COLO668 (cell line): Measurements from ENCODE around the gene DPH6.
"Not testable (repeated sequence)": the region's sequence is repeated elsewhere in the genome, so short reads cannot be mapped to it uniquely, and the experiment has no call there.

Experiments
- DNase-seq: peaks from one replicate; lab custom pipeline; 2025; ENCODE audit not compliant: unreplicated experiment; lab: John Stamatoyannopoulos, UW

The DPH6 gene

DNA sequence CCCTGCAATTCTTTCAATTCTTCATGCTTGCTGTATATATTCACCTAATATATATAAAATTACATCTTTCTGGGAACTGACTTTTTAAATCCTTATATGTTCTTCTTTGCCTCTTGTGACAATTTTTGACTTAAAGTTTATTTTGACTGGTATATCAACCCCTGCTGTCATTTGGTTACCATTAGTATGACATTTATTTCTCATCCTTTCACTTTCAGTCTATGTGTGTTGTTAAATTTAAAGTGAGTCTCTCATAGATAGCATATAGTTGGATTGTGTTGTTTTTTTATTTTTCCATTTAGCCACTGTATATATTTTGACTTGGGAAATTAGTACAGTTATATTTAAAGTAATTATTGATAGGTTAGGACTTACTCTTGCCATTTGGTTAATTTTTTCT is 194.9 kb downstream of the DPH6 start:
- DNase-seq = no peak

DNA sequence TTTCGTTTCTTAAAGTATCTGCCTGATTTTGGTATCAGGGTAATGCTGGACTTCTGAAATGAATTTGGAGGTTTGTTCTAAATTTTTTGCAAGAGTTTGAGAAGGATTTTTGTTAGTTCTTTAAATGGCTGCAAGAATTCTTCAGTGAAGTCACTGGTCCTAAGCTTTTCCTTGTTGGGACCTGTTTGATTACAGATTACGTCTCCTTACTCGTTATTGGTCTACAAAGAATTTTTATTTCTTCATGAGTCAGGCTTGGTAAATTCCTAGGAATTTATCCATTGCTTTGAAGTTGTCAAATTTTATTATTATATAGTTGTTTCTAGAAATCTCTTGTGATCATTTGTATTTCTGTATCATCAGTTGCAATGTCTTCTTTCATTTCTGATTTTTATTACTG is 196.0 kb downstream of the DPH6 start:
- no peak for DNase-seq

DNA sequence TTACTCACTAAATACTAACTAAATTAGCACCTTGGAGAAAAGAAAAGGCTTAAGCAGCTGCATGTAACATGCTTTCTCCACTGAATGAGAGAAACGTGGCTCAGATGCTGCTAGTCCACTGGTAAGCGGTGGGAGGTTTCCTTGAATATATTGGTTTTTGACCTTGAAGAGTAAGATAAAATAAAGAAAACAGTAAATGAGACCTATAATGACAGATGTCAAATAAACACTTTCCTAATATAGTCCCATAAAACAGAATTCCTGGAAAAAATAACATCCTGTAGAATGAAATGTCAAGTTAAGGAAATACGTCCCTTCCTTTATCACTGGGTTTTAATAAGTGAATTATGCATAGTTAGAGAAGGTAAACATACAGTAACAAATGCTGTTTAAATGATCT is 215.0 kb downstream of the DPH6 start:
- DNase-seq = no peak

DNA sequence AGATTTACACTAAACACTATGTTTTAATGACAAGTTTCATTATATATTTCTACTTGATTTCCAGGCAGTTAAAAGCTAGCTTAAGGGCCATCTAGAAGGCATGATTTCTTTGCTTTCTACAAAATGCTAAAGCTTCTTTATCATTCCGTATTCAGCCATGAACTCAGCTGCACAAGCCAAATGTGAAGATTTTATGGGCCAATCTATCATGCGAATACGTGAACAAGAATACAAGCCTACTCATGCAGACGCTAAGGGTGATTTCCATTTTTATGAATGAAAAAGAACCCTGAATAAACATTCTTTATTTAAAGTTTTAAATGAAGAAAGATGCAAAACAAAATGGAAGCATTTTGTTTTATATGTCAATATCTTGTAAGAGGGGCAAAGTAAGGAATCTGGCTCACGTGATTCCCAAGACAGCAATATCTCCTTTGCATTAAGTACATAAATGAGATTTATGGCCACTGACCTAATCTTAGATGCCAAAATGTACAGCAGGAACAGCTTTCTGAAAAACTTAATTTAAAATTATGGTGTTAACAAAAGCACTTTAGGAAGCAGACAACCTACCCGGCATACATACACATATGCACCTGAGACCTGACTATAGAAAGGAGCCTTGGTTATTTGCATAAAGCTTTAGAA is 215.8 kb downstream of the DPH6 start:
- no peak for DNase-seq

DNA sequence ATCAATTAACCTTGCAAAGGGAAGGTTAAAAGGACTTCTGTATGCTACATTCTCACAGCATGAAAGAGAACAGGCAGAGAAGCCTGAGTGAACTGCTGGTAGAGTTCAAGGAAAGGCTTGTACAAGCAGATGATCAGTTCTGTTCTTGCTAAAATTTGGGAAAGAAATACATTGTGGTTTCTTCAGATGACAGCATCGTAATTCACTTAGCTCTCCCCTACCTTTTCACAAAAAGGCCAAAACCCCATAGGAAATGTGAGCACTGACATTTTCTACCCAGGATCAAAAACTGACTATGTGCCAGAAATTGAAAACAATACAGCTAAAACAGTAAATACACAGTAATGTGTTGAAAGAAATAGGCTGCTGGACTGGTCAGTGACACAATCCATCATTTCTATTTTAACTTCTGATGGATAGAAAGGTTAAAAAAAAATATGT is 216.4 kb downstream of the DPH6 start:
- no peak for DNase-seq

DNA sequence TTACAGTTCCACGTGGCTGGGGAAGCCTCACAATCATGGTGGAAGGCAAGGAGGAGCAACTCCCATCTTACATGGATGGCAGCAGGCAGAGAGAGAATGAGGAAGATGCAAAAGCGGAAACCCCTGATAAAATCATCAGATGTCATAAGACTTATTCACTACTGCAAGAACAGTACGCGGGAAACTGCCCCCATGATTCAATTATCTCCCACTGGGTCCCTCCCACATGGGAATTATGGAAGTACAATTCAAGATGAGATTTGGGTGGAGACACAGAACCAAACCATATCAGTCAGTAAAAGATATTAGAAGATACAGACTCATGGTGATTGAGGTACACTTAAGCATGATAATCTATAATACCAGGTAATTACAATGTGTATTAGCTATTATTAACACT is 217.1 kb downstream of the DPH6 start:
- not testable (repeated sequence) for DNase-seq

DNA sequence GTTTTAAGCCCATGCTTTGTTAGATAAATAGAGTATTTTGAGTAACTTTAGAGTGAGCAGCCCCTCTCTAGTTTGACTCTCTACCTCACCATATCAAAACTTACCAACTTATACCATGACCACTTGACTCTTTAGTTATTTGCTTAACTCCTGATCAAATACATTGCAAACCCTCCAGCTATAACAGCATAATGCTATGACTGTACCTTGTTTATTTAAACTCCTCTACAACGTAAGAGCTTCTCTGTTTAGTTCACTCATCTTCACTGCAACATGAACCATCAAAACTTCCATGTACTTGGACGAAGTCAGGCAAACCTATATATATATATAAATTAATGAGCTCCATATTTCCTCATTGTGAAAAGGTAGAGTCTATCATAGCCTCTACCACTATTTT is 218.2 kb downstream of the DPH6 start:
- DNase-seq = no peak

DNA sequence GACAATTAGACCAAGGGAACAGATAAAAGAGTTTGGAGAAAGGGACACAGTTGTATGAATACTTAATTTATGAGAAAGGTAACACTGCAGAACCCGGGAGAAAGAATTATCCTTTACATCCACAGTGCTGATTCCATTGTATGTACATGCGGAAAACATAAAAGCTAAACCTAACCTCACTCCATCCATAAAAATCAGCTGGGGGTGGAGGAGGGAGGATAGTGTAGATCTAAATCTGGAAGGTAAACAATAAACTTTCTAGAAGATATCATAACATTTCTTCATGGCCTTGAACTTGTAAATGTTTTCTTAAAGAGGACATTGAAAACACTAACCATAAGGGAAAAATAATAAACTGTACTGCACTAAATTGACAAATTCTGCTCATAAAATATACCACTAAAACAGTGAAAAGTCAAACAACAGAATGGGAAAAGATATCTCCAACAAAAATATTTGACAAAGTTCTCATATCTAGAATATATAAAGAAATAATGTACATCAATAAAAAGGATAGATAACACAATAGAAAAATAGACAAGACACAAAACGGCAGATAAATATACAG is 220.5 kb downstream of the DPH6 start:
- DNase-seq = no peak

DNA sequence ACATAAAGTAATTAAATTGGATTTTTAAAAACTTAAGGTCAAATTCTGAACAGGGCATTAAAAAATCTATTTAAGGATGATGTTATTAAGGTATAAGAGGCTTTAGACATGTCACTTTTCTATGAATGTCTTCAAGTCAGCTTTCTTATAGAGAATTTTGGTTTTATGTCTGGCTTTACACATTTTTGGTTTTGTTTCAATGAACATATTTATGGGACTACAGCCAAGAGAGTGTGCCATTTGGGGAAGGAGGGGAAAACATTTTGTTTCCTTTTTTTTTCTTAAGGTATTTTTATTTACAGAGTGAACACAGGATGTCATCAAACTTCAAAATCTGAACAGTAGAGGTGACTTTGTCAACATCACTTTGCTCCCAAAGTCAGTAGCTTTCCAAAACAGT is 222.8 kb downstream of the DPH6 start:
- no peak for DNase-seq

DNA sequence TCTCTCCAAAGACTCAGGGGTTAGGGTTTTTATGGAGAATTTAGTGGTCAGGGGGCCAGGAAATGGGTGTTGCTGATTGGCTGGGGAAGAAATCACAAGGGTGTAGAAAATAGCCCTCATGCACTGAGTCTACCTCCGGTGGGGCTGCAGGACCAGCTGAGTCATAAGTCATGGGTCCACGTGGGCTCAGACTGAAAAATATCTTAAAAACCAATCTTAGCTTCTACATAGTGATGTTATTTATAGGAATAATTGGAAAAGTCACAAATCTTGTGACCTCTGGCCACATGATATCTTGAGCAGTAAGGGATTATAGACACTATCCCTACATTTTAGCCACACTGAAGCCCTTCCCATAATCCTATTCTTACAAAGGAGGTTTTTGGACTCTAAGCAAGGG is 224.0 kb downstream of the DPH6 start:
- no peak for DNase-seq

DNA sequence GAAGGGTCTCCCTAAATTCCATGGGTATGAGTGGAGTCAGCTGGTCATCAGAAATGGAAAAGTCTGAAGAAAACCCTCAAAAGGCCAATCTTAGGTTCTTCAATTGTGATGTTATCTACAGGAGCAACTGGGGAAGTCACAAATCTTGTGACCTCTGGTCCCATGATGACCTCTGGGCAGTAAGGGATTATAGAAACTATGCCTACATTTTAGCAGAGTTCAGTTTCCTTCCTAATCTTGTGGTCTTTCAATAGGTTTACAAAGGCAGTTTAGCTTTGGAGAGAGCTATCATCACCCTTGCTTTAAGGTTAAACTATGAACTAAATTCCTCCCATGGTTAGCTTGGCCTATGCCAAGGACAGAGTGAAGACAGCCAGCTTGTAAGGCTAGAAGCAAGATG is 225.1 kb downstream of the DPH6 start:
- DNase-seq = no peak
